D721Med (cell line): ENCODE results near the gene CARD10.
"Not testable (repeated sequence)": the region's sequence is repeated elsewhere in the genome, so short reads cannot be mapped to it uniquely, and the experiment has no call there.

Experiments
- DNase-seq: peaks from one replicate; pipeline ENCODE4 v3.0.0; 2011; ENCODE audit warnings: low spot score; ENCODE audit not compliant: insufficient read length
- FAIRE-seq: peaks from 2 replicates; lab custom pipeline; 2011; peaks lifted over from hg19 to GRCh38; lab: Jason Lieb, UNC
- CTCF ChIP-seq: IDR thresholded peaks from 2 replicates; pipeline ENCODE4 v1.5.1; 2012; ENCODE audit warnings: mild to moderate bottlenecking, control low read depth; ENCODE audit not compliant: insufficient read depth; ENCODE audit errors: missing control alignments

CARD10 gene

GRCh38 chr22:37529652-37530345 is 10.6 kb upstream of the CARD10 start:
- no peak for DNase-seq
- FAIRE-seq = no peak

GRCh38 chr22:37527952-37528351 is 8.7 kb upstream of the CARD10 start:
- FAIRE-seq = not testable (repeated sequence)

More at GRCh38 chr22:37529652-37530345, 10.6 kb upstream of the CARD10 start:
- TF ChIP-seq CTCF = no peak

GRCh38 chr22:37527081-37527752 is 8.0 kb upstream of the CARD10 start:
- DNase-seq, FAIRE-seq: not testable (repeated sequence)

More at GRCh38 chr22:37527952-37528351, 8.7 kb upstream of the CARD10 start:
- not testable (repeated sequence) for DNase-seq

- no peak for DNase-seq
- FAIRE-seq = no peak
- TF ChIP-seq CTCF = no peak
These were observed 7.2 kb upstream of the CARD10 start for GRCh38 chr22:37526376-37526775.

GRCh38 chr22:37525746-37526350 is 6.6 kb upstream of the CARD10 start:
- no peak for TF ChIP-seq CTCF
- DNase-seq (no peak), FAIRE-seq (no peak)

GRCh38 chr22:37525073-37525745 is 6.0 kb upstream of the CARD10 start:
- no peak for TF ChIP-seq CTCF
- FAIRE-seq = no peak
- DNase-seq = no peak

GRCh38 chr22:37522482-37522881 is 3.3 kb upstream of the CARD10 start:
- FAIRE-seq = no peak
- no peak for TF ChIP-seq CTCF
- DNase-seq = no peak
